GM18508 (cell line): Measurements from ENCODE around the gene SLC39A11.
"Not testable (repeated sequence)": the region's sequence is repeated elsewhere in the genome, so short reads cannot be mapped to it uniquely, and the experiment has no call there.

Experiments
- ATAC-seq: cut with Tn5 transposase; IDR thresholded peaks from one replicate; pipeline ENCODE4 v1.9.1; 2021; ENCODE audit warnings: moderate number of reproducible peaks; ENCODE audit not compliant: insufficient read depth, unreplicated experiment

SLC39A11 gene

DNA sequence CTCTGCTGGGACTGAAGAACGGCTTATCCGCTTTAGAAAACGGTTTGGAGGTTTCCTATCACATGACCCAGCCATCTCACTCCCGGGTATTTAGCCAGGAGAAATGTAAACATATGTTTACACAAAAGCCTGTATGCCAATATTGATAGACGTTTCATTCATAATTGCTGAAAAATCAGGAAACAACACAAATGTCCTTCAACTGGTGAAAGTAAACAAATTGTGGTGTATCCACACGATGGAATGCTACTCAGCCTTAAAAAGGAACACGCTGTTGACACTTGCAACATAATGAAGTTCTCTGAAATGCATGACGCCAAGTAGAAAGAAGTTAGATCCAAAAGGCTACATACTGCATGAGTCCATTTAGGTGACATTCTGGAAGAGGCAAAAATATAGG lies 157.6 kb downstream of the SLC39A11 start:
- no peak for ATAC-seq

DNA sequence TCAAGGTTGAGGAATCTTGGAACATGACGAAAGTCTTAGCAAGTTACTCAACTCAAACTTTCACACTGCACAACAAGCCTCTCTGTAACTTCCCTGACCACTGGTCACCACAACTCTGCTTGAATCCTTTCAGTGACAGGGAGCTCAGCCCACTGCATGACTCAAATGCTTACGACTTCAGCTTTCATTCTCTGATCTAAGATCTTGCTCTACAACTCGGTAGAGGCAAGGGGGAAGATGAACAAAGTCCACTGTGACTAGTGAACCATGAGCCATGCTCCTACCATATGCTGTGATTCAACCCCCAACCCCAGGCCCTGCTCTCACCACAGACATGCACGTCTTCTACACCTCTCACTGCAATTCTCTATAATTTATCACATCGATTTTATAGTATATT lies 160.9 kb downstream of the SLC39A11 start:
- no peak for ATAC-seq

DNA sequence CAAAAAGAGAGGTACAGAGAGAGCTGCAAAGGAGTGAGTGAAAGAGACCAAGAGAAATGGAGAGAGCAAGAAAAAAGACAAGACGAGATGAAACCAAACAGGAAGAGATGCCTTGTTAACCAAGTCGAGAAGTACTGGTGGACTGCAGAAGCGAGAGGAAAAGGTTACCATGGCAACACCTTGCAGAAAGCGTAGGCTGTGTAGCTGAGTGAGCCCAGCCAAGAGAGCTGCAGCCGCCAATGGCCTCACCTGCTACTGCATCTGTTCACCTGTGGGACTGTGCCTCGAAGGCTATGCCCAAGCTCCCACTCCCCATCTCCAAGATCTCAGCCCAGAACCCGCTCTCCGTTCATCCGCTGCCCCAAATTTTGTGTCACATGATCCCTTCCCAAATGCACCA lies 161.3 kb downstream of the SLC39A11 start:
- no peak for ATAC-seq

DNA sequence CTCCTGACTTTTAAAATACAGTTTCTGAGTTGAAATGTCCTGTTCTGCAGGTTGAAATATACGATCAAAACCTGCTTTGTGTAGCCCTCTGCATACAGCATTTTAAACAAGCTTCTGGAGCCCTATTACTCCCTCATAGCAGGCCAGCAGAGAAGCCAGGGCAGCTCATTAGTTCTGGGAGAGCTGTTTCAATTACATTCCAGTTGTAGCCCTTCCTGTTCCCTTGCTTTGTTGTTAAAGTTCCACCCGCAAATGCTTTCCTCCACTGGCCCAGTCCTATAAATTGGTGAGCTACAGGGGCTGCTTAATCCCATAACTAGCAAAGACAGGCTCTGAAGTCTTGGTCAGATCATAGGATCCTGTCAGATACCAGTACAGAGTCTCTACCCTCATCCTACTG lies 162.5 kb downstream of the SLC39A11 start:
- no peak for ATAC-seq

DNA sequence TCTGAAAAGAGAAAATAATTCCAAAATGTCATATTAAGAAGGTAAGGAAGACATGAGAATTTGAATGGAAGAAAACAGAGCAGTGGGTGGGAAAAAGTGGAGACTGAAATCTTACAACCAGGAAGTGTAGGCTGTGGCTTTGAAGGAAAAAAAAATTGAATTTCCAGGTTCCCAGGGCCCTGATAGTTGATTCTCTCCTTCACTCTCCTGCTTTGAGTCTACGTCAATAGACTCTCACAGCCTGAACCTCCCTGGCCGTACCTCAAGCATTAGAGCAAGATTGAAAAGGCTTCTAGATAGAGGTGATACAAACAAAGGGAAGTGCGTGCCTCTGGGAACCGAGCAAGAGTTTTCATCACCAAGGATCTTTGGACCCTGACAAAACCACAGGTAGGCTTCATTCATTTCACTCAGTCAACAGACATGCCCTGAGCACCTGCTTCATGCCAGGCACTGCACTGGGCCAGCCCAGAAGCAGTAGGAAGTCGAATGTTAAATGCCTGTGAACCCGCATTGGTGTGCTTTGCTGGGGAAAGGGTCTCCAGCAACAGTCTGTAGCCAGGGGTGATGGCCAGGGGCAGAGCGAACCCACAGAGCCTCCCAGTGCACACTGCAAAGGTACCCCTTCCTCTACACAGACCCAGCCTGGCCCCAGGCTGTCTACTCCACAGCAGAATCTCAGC lies 163.9 kb downstream of the SLC39A11 start:
- ATAC-seq: no peak

DNA sequence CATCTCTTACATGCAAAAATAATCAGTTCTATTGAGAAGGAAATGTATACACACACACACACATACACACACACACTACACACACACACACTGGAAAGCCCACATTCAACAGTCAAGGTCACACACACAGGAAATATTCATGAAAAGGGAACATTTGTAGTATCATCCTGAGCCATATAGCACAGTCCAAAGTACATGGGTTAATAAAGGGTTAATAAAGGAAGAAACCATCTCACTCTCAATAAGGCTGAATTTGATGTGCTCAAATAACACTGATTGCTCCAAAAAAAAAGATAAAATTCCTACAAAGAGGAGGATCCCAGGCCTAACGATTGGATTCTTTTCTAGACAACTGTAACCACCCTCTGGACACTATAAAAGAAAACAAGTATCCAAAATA lies 164.7 kb downstream of the SLC39A11 start:
- ATAC-seq: no peak

DNA sequence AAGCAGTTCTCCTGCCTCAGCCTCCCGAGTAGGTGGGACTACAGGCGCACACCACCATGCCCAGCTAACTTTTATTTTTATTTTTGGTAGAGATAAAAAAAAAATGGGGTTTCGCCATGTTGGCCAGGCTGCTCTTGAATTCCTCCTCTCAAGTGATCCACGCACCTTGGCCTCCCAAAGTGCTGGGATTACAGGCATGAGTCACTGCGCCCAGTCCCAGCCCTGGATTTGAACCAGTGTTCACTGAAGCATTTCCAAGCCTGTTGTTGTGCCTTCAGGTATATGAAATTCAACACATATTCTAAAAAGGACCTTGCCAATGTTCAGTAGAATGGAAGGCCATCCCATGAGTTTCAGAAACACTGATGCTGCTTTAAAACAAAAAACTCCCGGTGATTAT lies 165.3 kb downstream of the SLC39A11 start:
- ATAC-seq: no peak

DNA sequence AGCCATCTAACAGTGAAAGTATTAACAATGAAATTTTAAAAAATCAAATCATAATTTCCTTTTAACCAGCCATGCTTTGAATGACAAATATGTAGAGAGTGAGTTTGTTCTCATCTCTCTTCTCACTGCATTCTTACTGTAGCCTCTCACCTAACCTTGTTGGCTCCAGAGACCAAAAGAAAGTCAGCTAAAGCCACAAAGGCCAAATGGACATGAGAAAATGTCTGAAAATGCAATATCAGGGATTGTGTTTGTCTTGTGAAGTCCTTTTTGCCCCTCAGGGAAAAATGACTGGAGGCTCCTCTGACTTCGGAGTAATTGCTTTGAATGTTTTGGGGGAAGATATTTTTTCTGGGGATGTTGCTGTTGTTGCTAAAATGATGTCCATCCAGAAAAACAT lies 166.3 kb downstream of the SLC39A11 start:
- no peak for ATAC-seq

DNA sequence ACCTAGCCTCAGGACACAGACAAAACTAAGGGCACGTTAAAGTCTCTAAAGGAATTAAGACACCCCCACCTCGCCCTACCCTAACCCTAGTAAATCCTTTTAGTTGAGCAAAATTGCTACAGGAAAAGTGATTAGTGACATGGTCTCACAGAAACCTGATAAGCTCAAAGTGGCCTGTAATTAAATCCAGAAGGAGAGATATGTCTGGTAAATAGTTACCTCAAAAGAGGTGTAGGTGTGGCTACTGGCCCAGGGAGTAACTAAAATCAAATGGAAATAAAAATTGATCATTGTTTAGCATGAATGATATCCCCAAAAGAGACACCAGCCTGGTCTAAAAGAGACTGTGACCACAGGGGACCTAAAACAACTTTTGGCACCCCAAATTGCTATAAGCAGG lies 168.3 kb downstream of the SLC39A11 start:
- no peak for ATAC-seq

DNA sequence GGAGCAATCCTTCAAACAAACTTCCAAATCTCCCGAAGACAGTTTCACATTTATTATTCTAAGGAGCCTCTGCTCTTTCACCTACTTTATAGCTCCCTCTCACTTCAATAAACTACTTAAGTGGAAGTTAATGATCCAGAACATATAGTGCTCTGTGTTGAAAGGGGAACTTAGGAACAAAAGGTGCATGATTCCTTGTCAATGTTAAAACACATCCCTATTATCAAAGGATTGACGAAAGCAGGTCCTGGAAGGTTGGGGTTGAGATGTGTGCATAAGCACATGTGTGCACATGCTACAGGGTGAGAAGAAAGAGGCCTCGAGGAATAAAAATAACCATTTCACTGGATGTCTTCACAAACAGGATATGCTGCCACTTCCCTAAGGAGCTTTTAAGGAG lies 170.3 kb downstream of the SLC39A11 start:
- no peak for ATAC-seq

DNA sequence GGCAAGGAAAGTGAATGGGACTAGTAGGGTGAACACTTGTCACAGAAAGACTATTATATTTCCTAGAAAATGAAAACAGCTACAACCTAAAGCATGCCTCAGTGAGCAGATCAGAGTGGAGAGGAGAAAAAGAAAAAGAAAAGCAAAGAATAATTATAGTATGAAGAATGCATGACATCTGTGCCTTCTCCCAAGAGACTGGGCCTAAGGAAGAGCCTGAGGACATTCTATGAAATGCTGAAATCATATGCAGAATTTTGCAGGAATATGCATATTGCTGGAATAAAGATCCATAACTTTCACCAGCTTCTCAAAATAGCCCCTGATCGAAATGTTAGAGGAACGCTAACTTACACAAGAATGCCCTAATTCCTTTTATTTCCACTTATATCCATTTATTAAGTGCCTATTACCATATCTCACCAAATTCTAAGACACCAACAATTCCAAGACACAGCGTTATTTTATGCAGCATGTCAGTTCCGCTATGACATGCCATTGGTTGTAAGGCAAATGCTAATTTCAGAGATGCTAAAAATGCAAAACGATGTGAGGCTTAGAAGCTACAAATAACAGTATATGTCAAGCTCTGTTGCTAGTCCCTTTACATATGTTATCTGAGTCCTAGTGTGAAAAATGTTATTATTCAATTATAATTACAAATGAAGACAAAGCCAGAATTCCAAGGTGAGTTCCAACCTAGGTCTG lies 171.0 kb downstream of the SLC39A11 start:
- ATAC-seq: no peak

DNA sequence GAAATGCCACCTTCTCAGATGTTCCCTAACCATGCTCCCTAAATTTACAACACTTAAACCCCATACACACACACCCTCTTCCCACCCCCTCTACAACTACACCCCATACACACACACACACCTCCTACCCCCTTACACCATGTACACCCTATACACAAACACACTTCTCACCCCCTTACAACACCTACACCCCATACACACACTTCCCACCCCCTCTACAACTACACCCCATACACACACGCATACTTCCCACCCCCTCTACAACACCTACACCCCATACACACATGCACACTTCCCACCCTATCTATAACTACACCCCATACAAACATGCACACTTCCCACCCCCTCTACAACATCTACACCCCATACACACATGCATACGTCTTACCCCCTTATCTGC lies 172.0 kb downstream of the SLC39A11 start:
- ATAC-seq: no peak

DNA sequence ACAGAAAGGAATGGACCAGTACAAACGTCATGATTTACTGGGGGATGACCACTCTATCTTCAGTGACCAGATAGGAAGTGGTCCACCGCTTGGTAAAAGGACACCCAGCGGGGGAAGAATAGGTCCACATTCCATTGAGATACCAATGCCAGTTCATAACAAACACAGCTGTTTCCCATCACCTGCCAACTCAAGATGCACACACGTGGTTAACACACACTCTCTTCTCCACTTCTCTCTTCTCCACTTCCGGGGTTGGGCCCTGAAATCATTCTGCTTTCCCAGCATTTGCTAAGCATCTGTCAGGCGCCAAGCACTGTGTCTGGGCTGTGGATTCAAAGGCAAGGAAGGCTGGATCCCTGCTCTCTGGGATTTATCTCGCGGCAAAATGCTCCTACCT lies 175.5 kb downstream of the SLC39A11 start:
- ATAC-seq: no peak

DNA sequence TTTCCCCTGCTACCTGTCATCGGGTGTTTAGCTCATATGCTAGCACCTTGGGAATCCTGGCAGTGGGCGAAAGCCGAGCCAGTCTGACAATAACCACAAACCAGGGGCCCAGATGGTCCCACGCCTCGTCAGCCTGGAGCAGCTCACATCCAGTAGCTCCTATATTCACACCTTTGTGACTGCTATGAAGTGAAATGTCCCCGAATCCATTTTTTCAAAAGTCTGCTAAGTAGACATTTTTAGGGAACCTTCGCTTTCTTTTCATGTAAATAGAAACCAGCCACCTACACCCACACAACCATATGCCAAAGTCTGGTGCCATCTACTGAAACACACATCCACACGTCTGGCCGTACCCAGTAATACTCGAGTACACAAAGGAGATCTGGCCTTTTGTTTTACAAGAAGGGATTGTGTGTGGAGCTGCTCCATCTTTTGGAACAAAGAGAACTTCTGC lies 176.8 kb downstream of the SLC39A11 start:
- ATAC-seq: no peak

DNA sequence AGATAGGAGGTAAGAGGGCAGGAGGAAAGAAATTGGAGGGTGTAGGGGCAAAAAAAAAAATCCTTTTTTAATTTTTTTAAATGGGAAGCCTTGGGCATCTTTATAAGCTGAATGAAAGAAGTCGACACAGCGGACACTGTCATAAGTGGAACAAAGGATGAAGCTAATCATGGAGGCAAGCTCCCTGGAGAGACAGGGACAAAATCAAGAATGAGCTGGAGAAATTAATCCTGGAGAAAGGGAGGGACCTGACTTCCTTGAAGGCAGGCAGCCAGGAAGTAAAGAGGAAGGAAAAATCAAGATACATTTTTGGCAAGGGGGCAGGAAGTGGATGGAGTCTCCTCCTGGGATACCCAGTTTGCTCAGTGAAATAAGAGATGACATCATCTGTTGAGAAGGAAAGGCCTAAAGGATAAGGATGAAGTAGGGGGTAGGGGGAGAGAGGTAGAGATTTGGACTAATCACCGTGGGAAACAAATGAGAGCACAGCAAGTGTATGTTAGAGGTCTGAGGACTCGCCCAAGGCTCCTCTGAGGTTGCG lies 179.3 kb downstream of the SLC39A11 start:
- ATAC-seq: no peak

DNA sequence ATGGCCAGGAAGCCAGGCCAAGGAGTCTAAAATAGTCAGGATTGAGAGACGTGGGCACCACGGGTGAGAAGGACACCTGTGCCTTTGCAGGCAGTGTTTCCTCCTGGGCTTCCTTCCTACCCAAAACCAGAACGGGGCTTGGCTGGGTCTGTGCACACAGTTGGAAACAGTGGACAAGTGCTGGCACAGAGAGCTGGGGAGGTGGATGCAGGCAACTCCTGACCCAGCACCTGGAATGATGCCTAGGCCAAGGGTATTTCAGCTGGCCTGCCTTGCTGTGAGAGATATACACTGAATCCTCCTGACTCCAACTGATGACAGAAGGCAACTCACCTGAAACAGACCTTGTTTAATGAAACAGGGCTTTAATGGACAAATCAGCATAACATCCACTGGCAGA lies 186.2 kb downstream of the SLC39A11 start:
- ATAC-seq: no peak

DNA sequence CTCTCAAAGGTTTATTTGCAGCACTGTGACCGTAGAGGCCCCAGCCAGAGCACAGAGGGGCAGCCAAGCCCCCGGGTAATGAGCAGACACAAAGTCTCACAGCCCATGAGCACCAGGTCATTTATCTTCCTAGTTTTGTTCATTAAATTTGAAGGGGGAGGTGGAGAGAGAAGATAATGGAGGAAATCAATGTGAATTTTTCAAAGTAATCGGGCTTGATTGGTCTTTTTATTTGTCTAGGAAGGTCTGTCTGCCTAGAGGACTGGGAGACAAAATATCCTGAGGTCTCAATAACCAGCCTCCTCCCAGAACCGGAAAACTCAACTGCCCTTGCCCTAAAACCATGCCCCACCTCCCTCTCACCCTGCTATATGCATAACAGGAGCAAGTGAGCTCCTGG lies 189.0 kb downstream of the SLC39A11 start:
- ATAC-seq: no peak

DNA sequence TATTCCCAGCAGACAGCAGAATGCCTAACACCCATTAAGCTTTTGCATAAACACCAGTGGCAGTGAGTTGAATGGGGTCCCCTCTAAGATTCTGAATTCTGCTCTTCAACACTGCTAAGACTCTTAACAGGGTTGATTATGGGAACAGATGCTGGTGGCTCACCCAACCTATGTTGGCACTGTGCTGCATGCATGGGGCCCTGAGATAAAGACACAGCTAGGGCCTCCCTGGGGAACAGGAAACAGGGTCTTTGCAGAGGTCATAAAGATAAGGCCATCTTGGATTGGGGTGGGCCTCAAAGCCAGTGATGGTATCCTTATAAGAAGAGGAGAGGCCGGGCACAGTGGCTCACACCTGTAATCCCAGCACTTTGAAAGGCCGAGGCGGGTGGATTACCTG lies 190.8 kb downstream of the SLC39A11 start:
- no peak for ATAC-seq

DNA sequence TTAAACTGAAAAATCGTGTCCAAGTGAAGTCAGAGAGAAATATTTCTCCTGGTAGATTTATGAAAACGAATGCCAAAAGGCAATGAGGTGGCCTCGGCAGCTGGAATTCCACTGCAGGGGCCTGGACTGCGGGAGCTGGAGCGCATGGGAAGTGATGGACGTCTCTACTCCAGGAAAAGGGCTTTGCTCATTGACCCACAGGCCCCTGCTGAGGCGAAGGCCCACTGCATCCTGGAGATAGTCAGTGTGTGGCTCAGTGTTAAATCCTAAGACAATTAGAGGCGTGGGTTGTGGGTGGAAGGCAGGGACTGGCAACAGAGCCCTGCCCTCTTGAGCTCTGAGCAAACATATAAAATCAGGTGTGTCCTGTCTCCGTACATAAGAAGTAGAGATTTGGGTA lies 191.4 kb downstream of the SLC39A11 start:
- ATAC-seq: no peak

DNA sequence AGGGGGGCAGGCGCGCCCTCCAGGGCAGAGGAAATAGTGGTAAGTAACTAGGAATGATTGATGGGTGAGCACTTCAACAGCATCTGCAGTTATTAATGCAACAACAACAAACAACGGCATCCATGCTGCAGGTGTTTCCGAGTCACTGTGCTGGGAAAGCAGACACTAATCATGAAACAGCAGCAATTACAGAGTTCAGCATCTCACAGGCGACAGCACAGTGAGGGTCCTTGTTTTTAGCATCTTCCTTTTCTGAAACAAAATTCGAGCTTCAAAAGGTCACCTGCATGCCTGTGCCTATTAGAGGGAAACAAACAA lies 191.9 kb downstream of the SLC39A11 start:
- no peak for ATAC-seq

DNA sequence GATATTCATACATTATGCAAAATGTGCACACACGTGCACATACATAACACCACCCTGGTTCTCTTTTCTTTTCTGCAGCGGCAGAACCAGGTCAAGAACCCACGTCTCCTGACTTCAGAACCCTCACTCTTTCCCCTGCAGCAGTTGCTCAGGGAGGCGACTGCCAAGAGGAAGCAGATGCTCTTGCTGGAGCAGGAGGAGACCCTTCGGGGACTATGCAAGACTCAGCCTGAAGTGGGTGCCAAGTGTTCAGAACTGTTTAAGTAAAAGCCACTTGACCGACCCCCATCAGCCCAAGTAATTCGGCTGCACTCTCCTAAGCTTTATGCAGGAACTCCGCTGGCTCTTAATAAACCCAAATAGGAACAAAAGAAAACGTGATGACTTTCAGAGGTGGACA lies 193.8 kb downstream of the SLC39A11 start:
- no peak for ATAC-seq

DNA sequence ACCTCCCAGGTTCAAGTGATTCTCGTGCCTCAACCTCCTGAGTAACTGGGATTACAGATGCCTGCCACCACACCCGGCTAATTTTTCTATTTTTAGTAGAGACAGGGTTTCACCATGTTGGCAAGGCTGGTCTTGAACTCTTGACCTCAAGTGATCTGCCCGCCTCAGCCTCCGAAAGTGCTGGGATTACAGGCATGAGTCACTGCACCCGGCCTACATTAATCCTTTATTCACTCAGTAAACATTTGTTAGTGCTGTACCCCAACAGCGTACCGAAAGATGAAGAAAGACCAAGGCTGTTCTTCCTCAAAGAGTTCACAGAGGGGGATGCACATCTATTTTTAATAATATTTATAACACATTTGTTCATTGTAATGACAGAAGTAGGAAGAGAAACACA lies 196.2 kb downstream of the SLC39A11 start:
- not testable (repeated sequence) for ATAC-seq
